Transverse colon (tissue), 4 donors: Measurements from ENCODE around the gene ADGB. TPM values are rescaled to one million over a fixed set of nuclear protein-coding genes. Genes with fewer than 3 reads are reported as not detected.

ENCODE experiments used
- DNase-seq: peaks from one replicate; pipeline ENCODE4 v3.0.0-alpha.2; 2019
- H3K27ac ChIP-seq, 4 donors: fragments of 200-600 bp; sonication (generic); 2 replicates each; pipeline ENCODE4 v1.5.1; 2016 to 2018; ENCODE audit warnings: inconsistent platforms in 4 of 4
- H3K27me3 ChIP-seq: fragments of 200-600 bp; sonication (generic); 2 replicates; pipeline ENCODE4 v1.5.1; 2017; ENCODE audit warnings: inconsistent platforms
- H3K36me3 ChIP-seq, 4 donors: fragments of 200-600 bp; sonication (generic); 2 replicates each; pipeline ENCODE4 v1.5.1; 2017 to 2019; ENCODE audit warnings: inconsistent platforms in 4 of 4
- H3K4me1 ChIP-seq, 4 donors: fragments of 200-600 bp; sonication (generic); 2 replicates each; pipeline ENCODE4 v1.5.1; 2017 to 2020; ENCODE audit warnings: inconsistent platforms in 4 of 4
- H3K4me3 ChIP-seq, 4 donors: fragments of 200-600 bp; sonication (generic); 1 replicate in 1 of 4; 2 replicates in 3 of 4; pipeline versions ENCODE4 v1.5.1 to v1.6.1; 2017 to 2019; ENCODE audit warnings: inconsistent platforms in 4 of 4
- H3K9me3 ChIP-seq, 2 donors: fragments of 200-600 bp; sonication (generic); 2 replicates each; pipeline ENCODE4 v1.5.1; 2017 to 2019; ENCODE audit warnings: inconsistent platforms in 2 of 2
- CTCF ChIP-seq, 5 experiments: fragments of 200-600 bp in 3 of 5; fragments of 450-650 bp in 2 of 5; sonication (generic) in 3 of 5; IDR thresholded peaks; 1 replicate in 2 of 5; 2 replicates in 3 of 5; pipeline ENCODE4 v1.5.1; 2016 to 2017; ENCODE audit warnings: antibody characterized with exemption in 5 of 5, inconsistent platforms in 3 of 5, mild to moderate bottlenecking in 2 of 5, moderate library complexity in 1 of 5
- EP300 ChIP-seq: sonication (generic); formaldehyde crosslinking; IDR thresholded peaks from one replicate; pipeline ENCODE4 v1.6.1; 2017; ENCODE audit warnings: antibody characterized with exemption, low read depth
- POLR2A ChIP-seq: fragments of 450-650 bp; IDR thresholded peaks from one replicate; pipeline ENCODE4 v1.6.1; 2016; ENCODE audit warnings: antibody characterized with exemption, mild to moderate bottlenecking, moderate library complexity
- POLR2AphosphoS5 ChIP-seq, 3 donors: sonication (generic); formaldehyde crosslinking; IDR thresholded peaks; one replicate each; pipeline ENCODE4 v1.6.1; 2016; ENCODE audit warnings: antibody characterized with exemption in 3 of 3
- WGBS, 2 donors: methylation state at CpG; one replicate each; pipeline ENCODE4 v1.1.5; 2018; ENCODE audit warnings: low coverage in 1 of 2; 5-methylcytosine and 5-hydroxymethylcytosine counted together
- in situ Hi-C, 4 donors: fragments of 200-750 bp; cut with MboI; loops; one replicate each; pipeline versions ENCODE4 v1.15.0 to v1.15.1; 2017; ENCODE audit warnings: low sequenced_read_pairs in 3 of 4, low pct_ligation_motif_present in 1 of 4, low pct_unique_long_range_greater_than_20kb in 1 of 4
- intact Hi-C: fragments of 100-400 bp; cut with DNase I; formaldehyde crosslinking; loops from one replicate; pipeline ENCODE4 v1.15.1; 2023; ENCODE audit warnings: low total_unique reads
- total RNA-seq, 4 donors: library from RNA; depleted of rRNA; stranded (reverse); fragments of >200 nt; gene quantifications; one replicate each; pipeline ENCODE4 v1.1.0, GENCODE V29; 2016

ADGB gene
- total RNA-seq, 4 donors from 2014 or later, result 1.1 to 28.7 (median 3.2) TPM

- Histone ChIP-seq H3K27ac (no peak overlapping the region), H3K4me3 (no peak overlapping the region), H3K36me3 (no peaks in the 10 kb centered on the region), H3K4me1 (no peaks in the 10 kb centered on the region), H3K9me3 (no peaks in the 10 kb centered on the region), H3K27me3 (no peaks in the 10 kb centered on the region)
- TF ChIP-seq POLR2A (no peak), CTCF (IDR thresholded peaks at IDR 0.05) (no peak)
- in situ Hi-C loops (no loop called here), intact Hi-C loops (no loop called here)
- no peak for DNase-seq
- WGBS, 2 donors, result 85 to 87% methylated on average over 6 of the region's 6 CpGs
Observed at GRCh38 chr6:146642921-146643320, 44.1 kb downstream of the ADGB start.

- H3K9me3 ChIP-seq, result no peaks in the 10 kb centered on the region
- H3K4me3 ChIP-seq, result no peak overlapping the region
- H3K36me3 ChIP-seq, result no peaks in the 10 kb centered on the region
- no peak overlapping the region for H3K27ac ChIP-seq
- in situ Hi-C loops, result no loop called here
- TF ChIP-seq POLR2AphosphoS5 (IDR thresholded peaks at IDR 0.05) (no peak), CTCF (IDR thresholded peaks at IDR 0.05) (no peak), POLR2A (no peak), EP300 (no peak)
- intact Hi-C loops, result no loop called here
- WGBS, 2 donors, result 81 to 85% methylated on average over 2 to 8 of the region's 8 CpGs
- no peaks in the 10 kb centered on the region for H3K4me1 ChIP-seq
- H3K27me3 ChIP-seq, result no peaks in the 10 kb centered on the region
- DNase-seq, result no peak
Observed at GRCh38 chr6:146650799-146651481, 52.2 kb downstream of the ADGB start.

- Histone ChIP-seq H3K4me1 (no peaks in the 10 kb centered on the region), H3K9me3 (no peaks in the 10 kb centered on the region), H3K27ac (no peak overlapping the region), H3K27me3 (no peaks in the 10 kb centered on the region), H3K36me3 (no peaks in the 10 kb centered on the region), H3K4me3 (no peak overlapping the region)
- intact Hi-C loops (no loop called here), in situ Hi-C loops (no loop called here)
- no peak for TF ChIP-seq CTCF (IDR thresholded peaks at IDR 0.05)
- TF ChIP-seq POLR2A, result no peak
- no peak for TF ChIP-seq EP300
- no peak for TF ChIP-seq POLR2AphosphoS5 (IDR thresholded peaks at IDR 0.05)
- DNase-seq, result no peak
- WGBS, 2 donors, result 89 to 96% methylated on average over 3 to 4 of the region's 4 CpGs
Observed at GRCh38 chr6:146651482-146651863, 52.7 kb downstream of the ADGB start.

GRCh38 chr6:146657432-146657831 lies 58.7 kb downstream of the ADGB start:
- no peaks in the 10 kb centered on the region for H3K4me1 ChIP-seq
- 94% methylated on average over 3 of the region's 3 CpGs; no CpG with 5 or more reads in 1 of the 2 donors for WGBS, 2 donors
- DNase-seq, result no peak
- no peak overlapping the region for H3K27ac ChIP-seq
- intact Hi-C loops (no loop called here), in situ Hi-C loops (no loop called here)
- H3K9me3 ChIP-seq, result no peaks in the 10 kb centered on the region
- H3K4me3 ChIP-seq, result no peak overlapping the region
- H3K27me3 ChIP-seq, result no peaks in the 10 kb centered on the region
- TF ChIP-seq CTCF (IDR thresholded peaks at IDR 0.05), result no peak
- no peak for TF ChIP-seq POLR2A
- no peak for TF ChIP-seq POLR2AphosphoS5 (IDR thresholded peaks at IDR 0.05)
- TF ChIP-seq EP300, result no peak
- H3K36me3 ChIP-seq, result no peaks in the 10 kb centered on the region
